HG03064 (cell line): ENCODE measurements around the gene BAMBI.

Experiments used
- ATAC-seq: cut with Tn5 transposase; IDR thresholded peaks from one replicate; pipeline ENCODE4 v1.9.1; 2021; ENCODE audit warnings: low read depth; ENCODE audit not compliant: unreplicated experiment

BAMBI gene

GRCh38 chr10:28704464-28705161 lies 27.3 kb downstream of the BAMBI start:
- ATAC-seq: no peak

- ATAC-seq: no peak
Observed at GRCh38 chr10:28705472-28705871, 28.2 kb downstream of the BAMBI start.

DNA sequence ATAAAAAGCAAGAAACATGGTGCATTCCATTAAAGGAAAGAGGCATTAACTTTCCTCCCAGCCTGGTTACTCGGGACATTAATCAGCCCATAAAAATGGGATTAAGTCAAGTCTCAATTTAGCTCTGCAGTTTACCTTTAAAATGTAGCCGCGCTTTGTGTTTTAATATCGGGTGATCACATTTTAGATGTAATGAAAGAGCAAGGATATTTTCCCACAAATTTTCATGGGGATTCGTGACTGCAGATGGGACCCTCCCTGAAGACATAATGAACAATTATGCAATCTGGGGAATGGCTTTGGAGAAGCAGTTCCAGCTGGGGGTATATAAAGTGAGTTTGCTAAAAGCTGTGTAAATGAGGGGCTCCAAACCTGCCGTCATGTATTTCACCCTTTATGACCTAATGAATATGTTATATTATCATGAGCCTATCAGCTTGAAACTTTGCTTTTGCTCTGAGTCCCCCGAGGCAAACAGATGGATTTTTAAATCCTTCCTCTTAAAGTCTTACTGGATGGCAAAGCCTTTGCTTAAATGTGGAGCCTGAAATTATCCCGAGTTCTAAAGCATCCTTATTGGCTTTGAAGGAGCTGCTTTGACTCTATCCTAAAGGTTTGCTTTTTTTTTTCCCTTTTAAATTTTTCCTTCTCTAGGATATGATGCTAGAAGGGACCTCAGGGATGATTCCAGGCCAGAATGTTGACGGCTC lies 31.8 kb downstream of the BAMBI start:
- ATAC-seq: no peak

DNA sequence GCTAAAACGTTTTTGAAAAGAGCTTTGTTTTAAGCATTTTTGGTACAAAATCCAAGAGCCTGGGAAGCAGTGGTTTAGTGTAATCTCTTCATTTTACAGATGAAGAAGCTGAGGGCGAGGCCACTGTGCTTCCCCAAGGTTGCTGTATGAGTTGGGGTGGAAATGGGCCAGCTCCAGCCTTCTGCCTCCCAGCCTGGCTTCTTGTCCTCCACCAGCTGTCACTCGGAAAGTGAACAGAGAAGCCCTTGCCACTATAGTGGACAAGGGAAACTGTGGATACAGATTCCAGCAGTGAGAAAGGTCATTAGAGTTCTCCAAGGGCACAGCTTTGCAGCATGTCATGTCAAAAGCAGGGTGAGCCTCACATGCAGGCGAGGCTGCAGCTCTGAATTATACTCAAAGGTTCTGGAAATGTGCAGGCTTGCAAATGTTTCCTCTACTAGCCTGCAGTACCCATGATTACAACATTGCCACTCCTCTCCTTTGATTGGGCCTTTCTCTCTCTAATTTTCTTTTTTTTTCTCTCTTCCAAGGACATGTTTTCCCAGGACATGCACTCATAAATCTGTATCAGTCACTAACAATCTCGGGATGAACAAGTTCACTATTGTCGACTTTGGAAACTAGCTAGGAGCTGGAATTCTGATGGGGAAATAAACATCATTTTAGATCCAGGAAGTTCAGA lies 33.0 kb downstream of the BAMBI start:
- ATAC-seq: no peak

DNA sequence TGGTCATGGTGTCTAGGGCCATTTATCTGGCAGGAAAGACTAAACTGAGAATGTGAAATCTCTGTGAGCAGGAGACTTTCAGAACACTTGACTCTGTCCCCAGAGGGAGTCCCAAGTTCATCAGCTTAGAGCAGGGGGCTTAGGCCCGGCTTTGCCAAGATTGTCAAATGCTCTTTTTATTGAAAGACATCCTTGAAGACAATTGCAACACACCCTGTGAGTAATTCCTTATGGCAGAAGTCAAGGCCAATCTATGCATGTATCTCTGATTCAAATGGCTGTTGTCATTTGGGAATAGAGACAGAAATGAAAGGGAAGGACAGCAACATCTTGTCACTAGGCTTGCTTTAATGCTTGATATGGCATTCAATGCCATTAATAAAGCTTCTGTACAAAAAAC lies 33.7 kb downstream of the BAMBI start:
- ATAC-seq: no peak

GRCh38 chr10:28711776-28712175 lies 34.5 kb downstream of the BAMBI start:
- ATAC-seq: no peak

- ATAC-seq: no peak
Observed at GRCh38 chr10:28713626-28714352, 36.5 kb downstream of the BAMBI start.

DNA sequence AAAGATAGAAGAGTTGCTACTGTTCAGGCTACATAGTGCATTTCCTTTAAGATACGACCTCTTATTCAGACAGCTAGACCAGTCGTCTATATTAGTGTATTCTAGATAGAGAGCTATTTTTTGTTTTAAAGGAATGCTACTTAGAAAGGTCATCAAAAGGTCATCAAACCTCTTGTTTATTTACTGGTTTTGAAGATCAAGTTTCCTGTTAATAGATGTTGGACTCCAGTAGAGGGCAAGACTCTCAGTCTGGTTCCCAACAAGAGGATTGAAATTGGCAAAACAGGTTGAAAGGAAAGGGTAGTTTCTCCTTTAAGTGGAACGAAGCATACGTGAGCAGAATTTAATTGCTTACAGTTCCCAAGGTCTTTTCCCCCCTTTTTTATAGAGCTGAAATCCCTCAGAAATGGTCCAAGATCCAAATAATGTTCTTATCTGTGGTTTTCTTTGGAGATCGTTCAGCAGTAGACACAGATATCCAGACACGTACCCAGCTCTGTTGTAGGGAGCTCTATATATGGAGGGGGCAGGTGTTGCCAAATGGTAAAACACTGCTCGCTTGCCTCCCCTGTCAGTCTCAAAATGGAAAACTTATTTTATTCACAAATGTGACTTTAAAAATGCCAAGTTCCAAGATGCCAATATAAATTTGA lies 37.2 kb downstream of the BAMBI start:
- no peak for ATAC-seq

DNA sequence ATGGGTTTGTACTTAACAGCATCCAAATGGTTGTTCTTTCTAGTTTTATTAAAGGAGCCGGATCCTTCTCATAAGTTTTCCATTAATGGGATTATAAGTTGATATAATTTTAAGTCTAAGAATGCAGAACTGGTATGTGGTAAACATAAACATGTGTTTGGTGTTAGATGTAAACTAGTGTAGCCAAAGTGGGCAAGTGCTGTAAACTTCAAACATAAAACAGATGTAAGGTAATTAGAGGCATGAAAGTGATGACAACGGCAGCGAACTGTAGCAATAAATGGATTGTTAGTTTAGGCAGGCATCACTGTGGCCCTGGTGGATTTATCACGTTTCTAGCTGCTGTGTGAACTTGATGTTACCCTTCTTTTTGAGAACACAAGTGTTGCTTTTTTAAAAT lies 37.9 kb downstream of the BAMBI start:
- ATAC-seq: no peak

- no peak for ATAC-seq
Observed at GRCh38 chr10:28715757-28716156, 38.4 kb downstream of the BAMBI start.

GRCh38 chr10:28716748-28717147 lies 39.4 kb downstream of the BAMBI start:
- ATAC-seq: no peak

DNA sequence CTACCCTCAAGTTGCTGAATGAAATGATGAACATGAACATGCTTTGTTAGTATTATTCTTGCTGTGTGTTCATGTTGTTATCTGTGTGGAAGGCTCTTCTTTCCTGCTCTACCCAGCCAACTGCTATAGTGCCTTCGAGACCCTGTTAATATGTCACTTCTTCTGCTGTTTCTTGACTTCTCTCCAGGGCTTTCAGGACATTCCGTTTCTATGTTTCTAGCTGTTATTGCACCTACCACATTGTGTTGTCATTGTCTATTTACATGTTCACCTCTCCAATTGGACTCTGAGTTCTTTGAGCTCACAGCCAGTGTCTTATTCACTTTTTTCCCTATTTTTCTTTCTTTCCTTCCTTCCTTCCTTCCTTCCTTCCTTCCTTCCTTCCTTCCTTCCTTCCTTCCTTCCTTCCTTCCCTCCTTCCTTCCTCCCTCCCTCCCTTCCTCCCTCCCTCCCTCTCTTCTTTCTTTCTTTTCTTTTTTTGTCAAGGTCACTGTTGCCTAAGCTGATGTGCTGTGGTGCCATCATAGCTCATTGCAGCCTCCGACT lies 40.4 kb downstream of the BAMBI start:
- ATAC-seq: no peak

DNA sequence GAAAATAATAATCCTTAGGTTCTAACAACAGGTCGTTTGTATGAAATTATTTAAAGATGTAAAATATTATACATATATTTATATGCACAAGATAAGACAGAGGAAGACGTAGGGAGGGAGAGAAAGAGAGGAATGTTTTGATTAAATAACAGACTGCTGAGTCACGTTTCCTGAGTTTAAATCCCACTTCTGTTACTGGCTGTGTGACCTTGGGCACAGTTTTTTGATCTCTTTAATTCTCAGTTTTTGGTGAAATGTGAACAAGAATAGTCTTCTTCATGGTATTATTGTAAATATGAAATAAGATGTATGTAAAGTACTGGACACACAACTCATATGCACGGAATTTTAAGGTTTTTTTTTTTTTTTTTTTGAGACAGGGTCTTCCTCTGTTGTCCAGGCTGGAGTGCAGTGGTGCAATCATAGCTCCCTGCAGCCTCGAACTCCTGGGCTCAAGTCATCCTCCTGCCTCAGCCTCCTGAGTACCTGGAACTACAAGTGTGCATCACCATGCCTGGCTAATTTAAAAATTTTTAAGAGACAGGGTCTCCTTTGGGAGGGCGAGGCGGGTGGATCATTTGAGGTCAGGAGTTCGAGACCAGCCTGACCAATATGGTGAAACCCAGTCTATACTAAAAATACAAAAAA lies 42.6 kb downstream of the BAMBI start:
- ATAC-seq: no peak

DNA sequence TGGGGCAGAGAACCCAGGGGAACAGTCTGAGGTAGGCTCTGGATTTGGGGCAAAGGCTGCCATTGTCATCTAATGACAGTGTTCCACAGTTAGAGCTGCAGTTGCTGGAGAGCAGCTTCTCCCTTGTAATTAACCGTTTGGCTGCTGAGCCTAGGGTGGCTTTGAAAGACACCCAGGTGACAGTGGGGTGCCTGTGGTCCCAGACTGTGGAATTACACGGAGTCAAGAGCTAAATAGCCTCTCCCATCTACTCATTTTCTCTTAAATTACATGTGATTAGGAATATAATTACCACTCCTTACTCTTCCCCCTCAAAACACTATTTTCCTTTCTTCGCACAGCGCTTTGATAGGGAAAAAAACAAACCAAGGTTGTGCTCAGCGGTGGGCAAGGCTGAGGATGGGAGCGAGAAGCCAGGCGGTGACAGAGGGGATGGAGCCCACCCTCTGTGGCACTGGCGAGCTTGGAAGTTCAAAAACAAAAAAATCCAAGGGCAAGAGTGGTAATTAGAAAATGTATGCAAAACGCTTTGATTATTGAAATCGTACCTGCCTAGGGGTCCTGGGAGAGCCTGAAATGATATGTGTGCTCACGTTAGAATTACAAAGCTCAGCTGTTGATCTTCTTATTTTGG lies 44.1 kb downstream of the BAMBI start:
- no peak for ATAC-seq

GRCh38 chr10:28722065-28722803 lies 44.9 kb downstream of the BAMBI start:
- ATAC-seq: no peak

DNA sequence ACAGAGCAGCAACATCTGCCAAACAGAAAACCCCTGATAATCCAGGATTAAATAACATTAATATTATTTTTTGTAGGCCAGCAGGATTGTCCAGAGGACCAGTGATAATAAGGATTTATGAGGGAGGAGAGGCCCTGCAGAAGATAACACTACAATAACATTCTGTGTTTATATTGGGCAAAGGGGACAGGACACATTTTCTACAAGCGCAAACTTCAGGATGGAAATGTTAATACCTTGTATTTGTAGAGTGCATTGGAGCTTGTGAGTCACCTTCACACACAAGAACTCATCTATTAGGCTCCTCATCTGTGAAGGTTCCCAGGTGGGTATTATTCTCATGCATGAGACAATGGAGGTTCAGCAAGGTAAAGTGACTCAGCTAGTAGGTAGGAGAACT lies 51.0 kb downstream of the BAMBI start:
- no peak for ATAC-seq

GRCh38 chr10:28730031-28730778 lies 52.9 kb downstream of the BAMBI start:
- ATAC-seq: no peak

DNA sequence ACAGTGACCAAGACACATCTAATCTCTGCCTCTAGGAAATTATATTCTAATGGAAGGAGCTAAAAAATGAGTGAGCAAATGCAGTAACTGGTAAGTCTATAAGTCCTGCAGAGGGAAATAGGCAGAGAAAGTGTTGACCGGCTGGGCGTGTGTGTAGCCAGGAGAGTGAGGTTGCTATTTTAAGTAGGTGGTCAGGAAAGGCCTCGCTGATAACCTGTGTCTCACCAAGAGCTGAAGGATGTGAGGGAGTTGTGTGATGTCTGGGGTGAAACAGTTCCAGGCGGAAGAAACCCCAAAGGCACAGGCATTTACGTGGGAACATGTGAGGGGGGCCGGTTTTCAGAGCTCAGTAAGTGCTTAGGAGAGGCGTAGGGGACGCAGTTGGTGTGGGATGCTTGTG lies 54.8 kb downstream of the BAMBI start:
- ATAC-seq: no peak
